Mammary epithelial cell (primary cell): ENCODE results near the gene BRAP.

Experiments used
- CTCF ChIP-seq, 2 donors: IDR thresholded peaks in 1 of 2; conservative IDR thresholded peaks in 1 of 2; 2 replicates each; pipeline ENCODE4 v1.5.1; 2011 to 2012; ENCODE audit warnings: inconsistent platforms in 2 of 2, low read length in 2 of 2, mild to moderate bottlenecking in 2 of 2, control low read depth in 1 of 2, low read depth in 1 of 2; ENCODE audit not compliant: insufficient read depth in 1 of 2; ENCODE audit errors: extremely low read depth in 1 of 2
- EZH2 ChIP-seq: IDR thresholded peaks from 2 replicates; pipeline ENCODE4 v1.6.1; 2012; ENCODE audit warnings: low read length, inconsistent platforms, borderline replicate concordance

- no peak for TF ChIP-seq CTCF (conservative IDR thresholded peaks at IDR 0.05 in 1 of 2, IDR thresholded peaks at IDR 0.05 in 1 of 2; ENCODE audit: extremely low read depth in 1 of 2, insufficient read depth in 1 of 2, low read depth in 1 of 2, low read length in 2 of 2)
- TF ChIP-seq EZH2: no peak
Observed at GRCh38 chr12:111687952-111688351, 2.2 kb upstream of the BRAP start.
